ENCODE measurements around the gene GPC6.

DNA sequence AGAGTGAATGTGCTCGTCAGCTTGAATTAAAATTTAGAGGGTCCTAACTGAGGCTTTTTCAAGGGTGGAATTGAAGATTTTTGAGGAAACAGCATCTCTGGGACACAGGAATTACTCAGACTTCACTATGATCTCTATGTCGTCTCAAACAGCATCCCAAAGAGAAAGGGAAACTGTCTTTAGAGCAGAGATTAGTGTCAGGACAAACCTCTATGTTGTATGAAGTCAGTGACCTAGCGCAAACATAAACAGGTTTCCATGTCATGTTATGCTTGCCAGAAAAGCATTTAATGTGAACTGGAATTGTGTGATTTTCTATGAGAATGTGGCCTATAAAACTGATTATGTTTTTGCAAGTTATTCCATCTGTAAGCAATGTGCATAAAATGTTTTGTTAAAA is 573.7 kb downstream of the GPC6 start:
- TF ChIP-seq, protein P1, sequence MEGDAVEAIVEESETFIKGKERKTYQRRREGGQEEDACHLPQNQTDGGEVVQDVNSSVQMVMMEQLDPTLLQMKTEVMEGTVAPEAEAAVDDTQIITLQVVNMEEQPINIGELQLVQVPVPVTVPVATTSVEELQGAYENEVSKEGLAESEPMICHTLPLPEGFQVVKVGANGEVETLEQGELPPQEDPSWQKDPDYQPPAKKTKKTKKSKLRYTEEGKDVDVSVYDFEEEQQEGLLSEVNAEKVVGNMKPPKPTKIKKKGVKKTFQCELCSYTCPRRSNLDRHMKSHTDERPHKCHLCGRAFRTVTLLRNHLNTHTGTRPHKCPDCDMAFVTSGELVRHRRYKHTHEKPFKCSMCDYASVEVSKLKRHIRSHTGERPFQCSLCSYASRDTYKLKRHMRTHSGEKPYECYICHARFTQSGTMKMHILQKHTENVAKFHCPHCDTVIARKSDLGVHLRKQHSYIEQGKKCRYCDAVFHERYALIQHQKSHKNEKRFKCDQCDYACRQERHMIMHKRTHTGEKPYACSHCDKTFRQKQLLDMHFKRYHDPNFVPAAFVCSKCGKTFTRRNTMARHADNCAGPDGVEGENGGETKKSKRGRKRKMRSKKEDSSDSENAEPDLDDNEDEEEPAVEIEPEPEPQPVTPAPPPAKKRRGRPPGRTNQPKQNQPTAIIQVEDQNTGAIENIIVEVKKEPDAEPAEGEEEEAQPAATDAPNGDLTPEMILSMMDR (conservative IDR thresholded peaks at IDR 0.05), result no peak
- no peak for TF ChIP-seq ZFX (IDR thresholded peaks at IDR 0.05)
